Skeletal muscle satellite cell (primary cell): ENCODE results near the gene TWF2.

ENCODE experiments used
- H3K27me3 ChIP-seq: 2 replicates; pipeline ENCODE4 v1.7.0; 2013; ENCODE audit warnings: low read length; ENCODE audit not compliant: control insufficient read depth, insufficient read depth
- H3K36me3 ChIP-seq: 2 replicates; pipeline ENCODE4 v1.7.0; 2013; ENCODE audit warnings: mild to moderate bottlenecking, control low read depth, low read length; ENCODE audit not compliant: insufficient read depth
- H3K4me1 ChIP-seq: 2 replicates; pipeline ENCODE4 v1.7.0; 2013; ENCODE audit warnings: low read length; ENCODE audit not compliant: control insufficient read depth, insufficient read depth
- H3K4me2 ChIP-seq: 2 replicates; pipeline ENCODE4 v1.7.0; 2013; ENCODE audit warnings: mild to moderate bottlenecking, low read length
- H3K4me3 ChIP-seq: 2 replicates; pipeline ENCODE4 v1.7.0; 2013; ENCODE audit warnings: low read length
- H3K9ac ChIP-seq: 2 replicates; pipeline ENCODE4 v1.7.0; 2013; ENCODE audit warnings: mild to moderate bottlenecking, low read depth, low read length, moderate library complexity
- H3K9me3 ChIP-seq: replicated peaks from 2 replicates; pipeline ENCODE4 v1.7.0; 2013; ENCODE audit warnings: mild to moderate bottlenecking, control low read depth, low read length

TWF2 gene

GRCh38 chr3:52234516-52235447, 4.2 kb downstream of the TWF2 start:
- H3K4me1 ChIP-seq: peaks cover 23% of the 10 kb centered on the region
- H3K27me3 ChIP-seq: no peaks in the 10 kb centered on the region
- H3K9me3 ChIP-seq: no peaks in the 10 kb centered on the region
- H3K4me3 ChIP-seq: no peak overlapping the region
- peaks cover 39% of the 10 kb centered on the region for H3K36me3 ChIP-seq
- H3K4me2 ChIP-seq: no peak overlapping the region
- H3K9ac ChIP-seq: no peak overlapping the region

- Histone ChIP-seq H3K4me2 (no peak overlapping the region), H3K4me1 (peaks cover 21% of the 10 kb centered on the region), H3K9me3 (no peaks in the 10 kb centered on the region), H3K27me3 (no peaks in the 10 kb centered on the region), H3K9ac (no peak overlapping the region), H3K36me3 (peaks cover 46% of the 10 kb centered on the region), H3K4me3 (no peak overlapping the region)
Measured at GRCh38 chr3:52233968-52234367, 5.0 kb downstream of the TWF2 start.

- Histone ChIP-seq H3K36me3 (peaks cover 50% of the 10 kb centered on the region), H3K4me2 (no peak overlapping the region), H3K27me3 (no peaks in the 10 kb centered on the region), H3K4me3 (no peak overlapping the region), H3K4me1 (peaks cover 19% of the 10 kb centered on the region), H3K9ac (no peak overlapping the region), H3K9me3 (no peaks in the 10 kb centered on the region)
Measured at GRCh38 chr3:52233108-52233591, 5.8 kb downstream of the TWF2 start.

GRCh38 chr3:52232279-52233107, 6.5 kb downstream of the TWF2 start:
- Histone ChIP-seq H3K4me1 (peaks cover 13% of the 10 kb centered on the region), H3K36me3 (peaks cover 56% of the 10 kb centered on the region), H3K4me3 (no peak overlapping the region), H3K4me2 (no peak overlapping the region), H3K9me3 (no peaks in the 10 kb centered on the region), H3K9ac (no peak overlapping the region), H3K27me3 (no peaks in the 10 kb centered on the region)

- peaks cover 56% of the 10 kb centered on the region for H3K36me3 ChIP-seq
- H3K4me3 ChIP-seq: no peak overlapping the region
- no peak overlapping the region for H3K9ac ChIP-seq
- H3K4me1 ChIP-seq: peaks cover 5% of the 10 kb centered on the region
- H3K4me2 ChIP-seq: no peak overlapping the region
- H3K27me3 ChIP-seq: no peaks in the 10 kb centered on the region
- H3K9me3 ChIP-seq: no peaks in the 10 kb centered on the region
Measured at GRCh38 chr3:52231502-52232278, 7.3 kb downstream of the TWF2 start.

- H3K27me3 ChIP-seq: no peaks in the 10 kb centered on the region
- no peak overlapping the region for H3K4me2 ChIP-seq
- H3K9ac ChIP-seq: no peak overlapping the region
- no peaks in the 10 kb centered on the region for H3K4me1 ChIP-seq
- no peak overlapping the region for H3K4me3 ChIP-seq
- H3K36me3 ChIP-seq: peaks cover 56% of the 10 kb centered on the region
- H3K9me3 ChIP-seq: no peaks in the 10 kb centered on the region
Measured at GRCh38 chr3:52230889-52231499, 8.0 kb downstream of the TWF2 start.

GRCh38 chr3:52230461-52230860, 8.5 kb downstream of the TWF2 start:
- H3K4me2 ChIP-seq: no peak overlapping the region
- no peak overlapping the region for H3K4me3 ChIP-seq
- no peaks in the 10 kb centered on the region for H3K4me1 ChIP-seq
- no peaks in the 10 kb centered on the region for H3K27me3 ChIP-seq
- H3K9ac ChIP-seq: no peak overlapping the region
- peaks cover 56% of the 10 kb centered on the region for H3K36me3 ChIP-seq
- H3K9me3 ChIP-seq: no peaks in the 10 kb centered on the region

GRCh38 chr3:52229656-52230055, 9.3 kb downstream of the TWF2 start:
- Histone ChIP-seq H3K4me1 (no peaks in the 10 kb centered on the region), H3K36me3 (peaks cover 50% of the 10 kb centered on the region), H3K9ac (no peak overlapping the region), H3K9me3 (no peaks in the 10 kb centered on the region), H3K4me3 (no peak overlapping the region), H3K27me3 (no peaks in the 10 kb centered on the region), H3K4me2 (no peak overlapping the region)

- H3K9me3 ChIP-seq: no peaks in the 10 kb centered on the region
- no peak overlapping the region for H3K4me3 ChIP-seq
- H3K27me3 ChIP-seq: no peaks in the 10 kb centered on the region
- no peaks in the 10 kb centered on the region for H3K4me1 ChIP-seq
- H3K4me2 ChIP-seq: no peak overlapping the region
- no peak overlapping the region for H3K9ac ChIP-seq
- H3K36me3 ChIP-seq: peaks cover 43% of the 10 kb centered on the region
Measured at GRCh38 chr3:52228751-52229291, 10.1 kb downstream of the TWF2 start.

- peaks cover 42% of the 10 kb centered on the region for H3K36me3 ChIP-seq
- H3K9me3 ChIP-seq: no peaks in the 10 kb centered on the region
- no peaks in the 10 kb centered on the region for H3K4me1 ChIP-seq
- no peaks in the 10 kb centered on the region for H3K27me3 ChIP-seq
- H3K4me3 ChIP-seq: no peak overlapping the region
- no peak overlapping the region for H3K4me2 ChIP-seq
- H3K9ac ChIP-seq: no peak overlapping the region
Measured at GRCh38 chr3:52228266-52228665, 10.7 kb downstream of the TWF2 start.
